ENCODE measurements around the gene ARPC1A. TPM values are rescaled to one million over a fixed set of nuclear protein-coding genes. Genes with fewer than 3 reads are reported as not detected.

ARPC1A gene
- total and polyA plus RNA-seq, 2 of the 8 experiments (the other 6 are each of a cell fraction or from before 2014, with no cell fraction given): 123 to 155 TPM

DNA sequence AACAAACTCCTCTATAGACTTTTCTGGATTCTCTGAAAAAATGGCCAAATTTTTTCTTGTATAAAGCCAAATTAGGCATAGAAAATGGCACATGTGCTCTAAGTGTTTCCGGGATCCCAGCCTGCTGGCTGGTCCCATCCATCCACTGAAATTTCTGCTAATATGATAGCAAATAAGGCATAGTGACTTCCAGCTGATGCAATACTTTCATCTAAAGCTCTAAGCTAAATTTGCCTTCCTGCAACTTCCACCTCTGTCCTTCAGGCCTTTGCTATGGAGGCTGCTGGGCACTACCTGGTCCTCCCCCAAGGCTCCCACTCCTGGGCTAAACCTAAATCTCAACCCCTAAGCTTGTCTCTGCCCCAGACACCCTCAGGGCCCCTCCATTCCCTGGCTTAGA, 32.5 kb upstream of the ARPC1A start:
- CTCF ChIA-PET (ENCODE audit: partially characterized antibody): interaction anchor here (1.0 to 4.4 kb wide), 8 partner anchors 8 to 96 kb away, joined by 3 to 12 read pairs (median 4); no protein-coding TSS in a partner anchor

More for the DNA sequence above, 32.5 kb upstream of the ARPC1A start:
- Histone ChIP-seq H2BK20ac (ENCODE audit: low read length) (no peak overlapping the region), H3K27ac (ENCODE audit: low read depth, low read length) (no peak overlapping the region), H4K91ac (replicated peaks; ENCODE audit: insufficient read length, low read length) (no peak overlapping the region), H3K4ac (replicated peaks; ENCODE audit: insufficient read length, low read depth, low read length) (no peak overlapping the region), H2AK5ac (ENCODE audit: low read depth, low read length) (no peak overlapping the region), H3K14ac (ENCODE audit: insufficient read length) (no peak overlapping the region), H4K5ac (ENCODE audit: insufficient read length, low read depth, low read length) (no peak overlapping the region), H3K4me1 (replicated peaks in 1 of 4; ENCODE audit: control insufficient read depth in 3 of 4, insufficient read depth in 4 of 4, low read length in 3 of 4) (peaks cover 0 to 4% (median 0%) of the 10 kb centered on the region in 4 experiments; a peak in 1 of 7 replicates), H2BK12ac (ENCODE audit: low read depth, low read length) (no peak overlapping the region), H3K9me3 (ENCODE audit: insufficient read depth in 2 of 2, low read depth in 1 of 2, low read length in 1 of 2) (no peaks in the 10 kb centered on the region), H4K8ac (ENCODE audit: extremely low read depth, insufficient read depth, low read length) (no peak overlapping the region), H3K79me1 (ENCODE audit: low read depth, low read length) (no peaks in the 10 kb centered on the region), H3K18ac (ENCODE audit: extremely low read depth, low read length) (no peak overlapping the region), H2BK120ac (replicated peaks; ENCODE audit: low read depth, low read length) (no peak overlapping the region), H3K9ac (replicated peaks in 1 of 4; ENCODE audit: extremely low read depth in 1 of 4, low read depth in 3 of 4, low read length in 3 of 4) (no peak overlapping the region), H2BK15ac (ENCODE audit: low read length) (no peak overlapping the region), H3K79me2 (ENCODE audit: control insufficient read depth in 1 of 2, insufficient read depth in 2 of 2, low read length in 2 of 2) (no peaks in the 10 kb centered on the region), H3K23ac (ENCODE audit: insufficient read length) (no peak overlapping the region), H2AFZ (ENCODE audit: low read length) (no peak overlapping the region), H3K4me2 (ENCODE audit: insufficient read depth in 1 of 2, low read depth in 2 of 2, low read length in 2 of 2) (no peak overlapping the region), H3K23me2 (ENCODE audit: low read depth, low read length) (no peaks in the 10 kb centered on the region), H2BK5ac (ENCODE audit: low read depth, low read length) (no peak overlapping the region), H3K4me3 (ENCODE audit: extremely low read depth in 1 of 4, insufficient read depth in 2 of 4, low read depth in 3 of 4, low read length in 4 of 4) (no peak overlapping the region), H3K27me3 (replicated peaks in 1 of 4; ENCODE audit: control insufficient read depth in 3 of 4, extremely low read depth in 1 of 4, insufficient read depth in 3 of 4, low read length in 3 of 4) (no peaks in the 10 kb centered on the region), H3K36me3 (ENCODE audit: control insufficient read depth in 2 of 4, insufficient read depth in 4 of 4, low read length in 3 of 4) (no peaks in the 10 kb centered on the region), H4K20me1 (replicated peaks in 1 of 2; ENCODE audit: control insufficient read depth in 1 of 2, insufficient read depth in 2 of 2, low read length in 2 of 2) (no peaks in the 10 kb centered on the region), H3K56ac (replicated peaks; ENCODE audit: insufficient read length, low read depth, low read length) (no peak overlapping the region)
- DNase-seq (ENCODE audit: low read depth in 1 of 2, low spot score in 2 of 2) (no peak), FAIRE-seq (no peak)
- TF ChIP-seq SIRT6 (IDR thresholded peaks at IDR 0.05; ENCODE audit: low read length) (no peak), CHD1 (IDR thresholded peaks at IDR 0.05; ENCODE audit: low read depth, low read length) (no peak), FOSL1 (IDR thresholded peaks at IDR 0.05; ENCODE audit: insufficient read depth, low read depth, low read length) (no peak), RNF2 (IDR thresholded peaks at IDR 0.05; ENCODE audit: borderline replicate concordance, low read depth, low read length, missing control alignments, poor library complexity, severe bottlenecking) (no peak), JUN (IDR thresholded peaks at IDR 0.05; ENCODE audit: low read depth, low read length) (no peak), MAFK (IDR thresholded peaks at IDR 0.05; ENCODE audit: low read depth, low read length) (no peak)
- TF ChIP-seq, protein P1, sequence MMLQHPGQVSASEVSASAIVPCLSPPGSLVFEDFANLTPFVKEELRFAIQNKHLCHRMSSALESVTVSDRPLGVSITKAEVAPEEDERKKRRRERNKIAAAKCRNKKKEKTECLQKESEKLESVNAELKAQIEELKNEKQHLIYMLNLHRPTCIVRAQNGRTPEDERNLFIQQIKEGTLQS (IDR thresholded peaks at IDR 0.05; ENCODE audit: insufficient read depth, low read depth, low read length): no peak
- POLR2A ChIA-PET (ENCODE audit: partially characterized antibody): interaction anchor here (2.0 kb wide), 1 partner anchor 9 kb away, joined by 6 read pairs; no protein-coding TSS in a partner anchor
- 84% methylated on average over 1 of the region's 1 CpG; no CpG with 5 or more reads in 1 of the 2 experiments for WGBS, 2 experiments (ENCODE audit: extremely low coverage in 1 of 2, insufficient coverage in 1 of 2, insufficient read length in 1 of 2, insufficient replicate concordance in 2 of 2, low coverage in 1 of 2, low lambda C conversion rate in 2 of 2, missing lambda C conversion rate in 1 of 2)
